ENCODE measurements around the gene SHB. TPM values are rescaled to one million over a fixed set of nuclear protein-coding genes. Genes with fewer than 3 reads are reported as not detected.

Gene SHB
- total RNA-seq, 2 experiments from 2014 or later = 0.41 to 1.0 TPM

GRCh38 chr9:38004809-38005560 is 64.0 kb downstream of the SHB start:
- H4K20me1 ChIP-seq (ENCODE audit: insufficient read depth, low read length) = no peaks in the 10 kb centered on the region
- no peak overlapping the region for H3K4me2 ChIP-seq (ENCODE audit: low read length)
- TF ChIP-seq EZH2phosphoT487 (IDR thresholded peaks at IDR 0.05; ENCODE audit: borderline replicate concordance, low read depth, low read length) (no peak), CTCF (conservative IDR thresholded peaks at IDR 0.05; ENCODE audit: low read length) (no peak)
- no peak overlapping the region for H2AFZ ChIP-seq (ENCODE audit: low read length)
- H3K9me2 ChIP-seq (ENCODE audit: insufficient read depth, low read length) = no peaks in the 10 kb centered on the region
- no TSS peak for BruUV-seq (replicated peaks)
- no peak for DNase-seq (ENCODE audit: low spot score)
- intact Hi-C loops (cut with micrococcal nuclease; ENCODE audit: unreplicated experiment) = no loop called here
- H3K36me3 ChIP-seq (ENCODE audit: insufficient read depth, low read length) = no peaks in the 10 kb centered on the region
- H3K4me3 ChIP-seq (ENCODE audit: low read depth, low read length, poor library complexity, severe bottlenecking) = no peak overlapping the region
- POLR2A ChIA-PET = no interaction called here
- H3K4me1 ChIP-seq (ENCODE audit: insufficient read depth, low read length, poor library complexity, severe bottlenecking) = no peaks in the 10 kb centered on the region
- CTCF ChIA-PET (ENCODE audit: unreplicated experiment) = no interaction called here
- no peaks in the 10 kb centered on the region for H3K79me2 ChIP-seq (ENCODE audit: insufficient read depth, low read depth, low read length)
- H3K27ac ChIP-seq (ENCODE audit: low read depth, low read length, poor library complexity, severe bottlenecking) = no peak overlapping the region
- H3K9me3 ChIP-seq (ENCODE audit: low read length) = no peaks in the 10 kb centered on the region

GRCh38 chr9:38003946-38004808 is 64.8 kb downstream of the SHB start:
- POLR2A ChIA-PET = no interaction called here
- no peaks in the 10 kb centered on the region for H4K20me1 ChIP-seq (ENCODE audit: insufficient read depth, low read length)
- no peak overlapping the region for H3K4me3 ChIP-seq (ENCODE audit: low read depth, low read length, poor library complexity, severe bottlenecking)
- BruUV-seq (replicated peaks) = no TSS peak
- no peak overlapping the region for H3K4me2 ChIP-seq (ENCODE audit: low read length)
- CTCF ChIA-PET (ENCODE audit: unreplicated experiment) = no interaction called here
- no peak for DNase-seq (ENCODE audit: low spot score)
- TF ChIP-seq EZH2phosphoT487 (IDR thresholded peaks at IDR 0.05; ENCODE audit: borderline replicate concordance, low read depth, low read length) = no peak
- no peak for TF ChIP-seq CTCF (conservative IDR thresholded peaks at IDR 0.05; ENCODE audit: low read length)
- H3K9me3 ChIP-seq (ENCODE audit: low read length) = no peaks in the 10 kb centered on the region
- H2AFZ ChIP-seq (ENCODE audit: low read length) = no peak overlapping the region
- no peaks in the 10 kb centered on the region for H3K36me3 ChIP-seq (ENCODE audit: insufficient read depth, low read length)
- no peaks in the 10 kb centered on the region for H3K79me2 ChIP-seq (ENCODE audit: insufficient read depth, low read depth, low read length)
- no peak overlapping the region for H3K27ac ChIP-seq (ENCODE audit: low read depth, low read length, poor library complexity, severe bottlenecking)
- H3K4me1 ChIP-seq (ENCODE audit: insufficient read depth, low read length, poor library complexity, severe bottlenecking) = no peaks in the 10 kb centered on the region
- H3K9me2 ChIP-seq (ENCODE audit: insufficient read depth, low read length) = no peaks in the 10 kb centered on the region
- intact Hi-C loops (cut with micrococcal nuclease; ENCODE audit: unreplicated experiment) = no loop called here

- Histone ChIP-seq H3K4me1 (ENCODE audit: insufficient read depth, low read length, poor library complexity, severe bottlenecking) (no peaks in the 10 kb centered on the region), H3K9me2 (ENCODE audit: insufficient read depth, low read length) (no peaks in the 10 kb centered on the region), H4K20me1 (ENCODE audit: insufficient read depth, low read length) (no peaks in the 10 kb centered on the region), H3K4me2 (ENCODE audit: low read length) (no peak overlapping the region), H3K9me3 (ENCODE audit: low read length) (no peaks in the 10 kb centered on the region), H3K4me3 (ENCODE audit: low read depth, low read length, poor library complexity, severe bottlenecking) (no peak overlapping the region), H3K36me3 (ENCODE audit: insufficient read depth, low read length) (no peaks in the 10 kb centered on the region), H3K27ac (ENCODE audit: low read depth, low read length, poor library complexity, severe bottlenecking) (no peak overlapping the region), H2AFZ (ENCODE audit: low read length) (no peak overlapping the region), H3K79me2 (ENCODE audit: insufficient read depth, low read depth, low read length) (no peaks in the 10 kb centered on the region)
- no peak for DNase-seq (ENCODE audit: low spot score)
- intact Hi-C loops (cut with micrococcal nuclease; ENCODE audit: unreplicated experiment) = no loop called here
- no peak for TF ChIP-seq CTCF (conservative IDR thresholded peaks at IDR 0.05; ENCODE audit: low read length)
- TF ChIP-seq EZH2phosphoT487 (IDR thresholded peaks at IDR 0.05; ENCODE audit: borderline replicate concordance, low read depth, low read length) = no peak
- POLR2A ChIA-PET = no interaction called here
- BruUV-seq (replicated peaks) = no TSS peak
- CTCF ChIA-PET (ENCODE audit: unreplicated experiment) = no interaction called here
Observed at GRCh38 chr9:38003230-38003629, 65.8 kb downstream of the SHB start.
